ENCODE data around the gene CEP70. TPM values are rescaled to one million over a fixed set of nuclear protein-coding genes. Genes with fewer than 3 reads are reported as not detected.

The CEP70 gene
- polyA plus RNA-seq, 2 of the 4 experiments (the other 2 are of a cell fraction): 16.5 to 17.1 TPM

DNA sequence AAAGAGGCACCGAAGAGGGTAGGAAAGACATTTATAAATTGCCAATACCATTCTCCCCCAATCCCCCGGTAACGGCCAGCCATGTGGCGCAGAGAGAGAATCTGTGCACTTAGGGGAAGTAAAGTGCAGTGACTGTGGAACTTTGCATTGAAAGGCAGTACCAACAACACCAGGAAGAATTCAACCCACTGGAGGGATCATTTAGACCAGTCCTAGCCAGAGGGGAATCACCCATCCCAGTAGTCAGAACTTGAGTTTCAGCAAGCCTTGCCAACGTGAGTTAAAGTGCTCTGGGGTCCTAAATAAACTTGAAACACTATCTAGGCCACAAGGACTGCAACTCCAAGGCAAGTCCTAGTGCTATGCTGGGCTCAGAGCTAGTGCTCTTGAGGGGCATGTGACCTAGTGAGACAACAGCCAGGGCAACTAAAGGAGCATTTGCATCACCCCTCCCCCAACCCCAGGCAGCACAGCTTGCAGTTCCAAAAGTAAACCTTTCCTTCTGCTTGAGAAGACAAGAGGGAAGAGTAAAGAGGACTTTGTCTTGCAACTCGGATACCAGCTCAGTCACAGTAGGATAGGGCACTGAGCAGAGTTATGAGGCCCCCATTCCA is 15.0 kb downstream of the CEP70 start (continued):
- TF ChIP-seq, protein P1, sequence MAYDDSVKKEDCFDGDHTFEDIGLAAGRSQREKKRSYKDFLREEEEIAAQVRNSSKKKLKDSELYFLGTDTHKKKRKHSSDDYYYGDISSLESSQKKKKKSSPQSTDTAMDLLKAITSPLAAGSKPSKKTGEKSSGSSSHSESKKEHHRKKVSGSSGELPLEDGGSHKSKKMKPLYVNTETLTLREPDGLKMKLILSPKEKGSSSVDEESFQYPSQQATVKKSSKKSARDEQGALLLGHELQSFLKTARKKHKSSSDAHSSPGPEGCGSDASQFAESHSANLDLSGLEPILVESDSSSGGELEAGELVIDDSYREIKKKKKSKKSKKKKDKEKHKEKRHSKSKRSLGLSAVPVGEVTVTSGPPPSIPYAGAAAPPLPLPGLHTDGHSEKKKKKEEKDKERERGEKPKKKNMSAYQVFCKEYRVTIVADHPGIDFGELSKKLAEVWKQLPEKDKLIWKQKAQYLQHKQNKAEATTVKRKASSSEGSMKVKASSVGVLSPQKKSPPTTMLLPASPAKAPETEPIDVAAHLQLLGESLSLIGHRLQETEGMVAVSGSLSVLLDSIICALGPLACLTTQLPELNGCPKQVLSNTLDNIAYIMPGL (CRISPR knock-in tag; IDR thresholded peaks at IDR 0.05; ENCODE audit: borderline replicate concordance): no peak
- TF ChIP-seq CBX8 (IDR thresholded peaks at IDR 0.05): no peak
- no peak for TF ChIP-seq HOXB13 (CRISPR knock-in tag; IDR thresholded peaks at IDR 0.05; ENCODE audit: low read depth)
- TF ChIP-seq, protein P2, sequence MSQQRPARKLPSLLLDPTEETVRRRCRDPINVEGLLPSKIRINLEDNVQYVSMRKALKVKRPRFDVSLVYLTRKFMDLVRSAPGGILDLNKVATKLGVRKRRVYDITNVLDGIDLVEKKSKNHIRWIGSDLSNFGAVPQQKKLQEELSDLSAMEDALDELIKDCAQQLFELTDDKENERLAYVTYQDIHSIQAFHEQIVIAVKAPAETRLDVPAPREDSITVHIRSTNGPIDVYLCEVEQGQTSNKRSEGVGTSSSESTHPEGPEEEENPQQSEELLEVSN (IDR thresholded peaks at IDR 0.05; ENCODE audit: borderline replicate concordance, low read depth): no peak
- TF ChIP-seq RFX5 (IDR thresholded peaks at IDR 0.05): no peak
- no peak for TF ChIP-seq CHD4 (IDR thresholded peaks at IDR 0.05; ENCODE audit: borderline replicate concordance)

DNA sequence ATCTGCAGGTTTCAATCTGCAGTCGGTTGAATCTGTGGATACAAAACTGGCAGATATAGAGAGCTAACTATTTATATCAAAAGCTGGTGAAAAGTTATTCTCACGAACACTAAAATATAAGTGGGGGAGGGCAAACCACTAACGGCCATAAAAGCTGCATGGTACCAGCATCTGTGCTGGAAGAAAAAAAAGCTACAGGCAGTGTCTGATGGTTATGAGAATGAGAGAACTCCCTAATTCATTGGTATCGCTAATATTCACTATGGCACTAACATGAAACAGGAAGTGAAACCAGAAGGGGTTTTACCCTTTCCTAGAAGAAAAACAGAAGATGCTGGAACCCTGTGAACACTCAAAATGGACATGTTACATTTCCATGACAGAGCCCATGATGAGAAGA is 15.9 kb downstream of the CEP70 start:
- DNase-seq (ENCODE audit: low read depth in 1 of 2, low spot score in 1 of 2): no peak
- Histone ChIP-seq H3K4me2 (no peak overlapping the region), H3K9me3 (no peaks in the 10 kb centered on the region), H3K27ac (no peak overlapping the region), H3K4me3 (no peak overlapping the region), H3K4me1 (no peaks in the 10 kb centered on the region)
- no peak for TF ChIP-seq RNF2 (IDR thresholded peaks at IDR 0.05; ENCODE audit: borderline replicate concordance, low read depth)
- TF ChIP-seq, protein P3, sequence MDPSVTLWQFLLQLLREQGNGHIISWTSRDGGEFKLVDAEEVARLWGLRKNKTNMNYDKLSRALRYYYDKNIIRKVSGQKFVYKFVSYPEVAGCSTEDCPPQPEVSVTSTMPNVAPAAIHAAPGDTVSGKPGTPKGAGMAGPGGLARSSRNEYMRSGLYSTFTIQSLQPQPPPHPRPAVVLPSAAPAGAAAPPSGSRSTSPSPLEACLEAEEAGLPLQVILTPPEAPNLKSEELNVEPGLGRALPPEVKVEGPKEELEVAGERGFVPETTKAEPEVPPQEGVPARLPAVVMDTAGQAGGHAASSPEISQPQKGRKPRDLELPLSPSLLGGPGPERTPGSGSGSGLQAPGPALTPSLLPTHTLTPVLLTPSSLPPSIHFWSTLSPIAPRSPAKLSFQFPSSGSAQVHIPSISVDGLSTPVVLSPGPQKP (IDR thresholded peaks at IDR 0.05; ENCODE audit: low read depth, low read length): no peak
- no peak for TF ChIP-seq NR3C1 (IDR thresholded peaks at IDR 0.05)
- TF ChIP-seq JUN (IDR thresholded peaks at IDR 0.05): no peak
- no peak for TF ChIP-seq CBX2 (IDR thresholded peaks at IDR 0.05; ENCODE audit: borderline replicate concordance, low read depth)
- no peak for TF ChIP-seq KDM5A (IDR thresholded peaks at IDR 0.05)
- TF ChIP-seq, protein P4, sequence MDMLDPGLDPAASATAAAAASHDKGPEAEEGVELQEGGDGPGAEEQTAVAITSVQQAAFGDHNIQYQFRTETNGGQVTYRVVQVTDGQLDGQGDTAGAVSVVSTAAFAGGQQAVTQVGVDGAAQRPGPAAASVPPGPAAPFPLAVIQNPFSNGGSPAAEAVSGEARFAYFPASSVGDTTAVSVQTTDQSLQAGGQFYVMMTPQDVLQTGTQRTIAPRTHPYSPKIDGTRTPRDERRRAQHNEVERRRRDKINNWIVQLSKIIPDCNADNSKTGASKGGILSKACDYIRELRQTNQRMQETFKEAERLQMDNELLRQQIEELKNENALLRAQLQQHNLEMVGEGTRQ (IDR thresholded peaks at IDR 0.05): no peak
- TF ChIP-seq ZSCAN20 (CRISPR knock-in tag; IDR thresholded peaks at IDR 0.05): no peak
- WGBS (ENCODE audit: missing lambda C conversion rate): 89% methylated on average over 4 of the region's 4 CpGs
- POLR2A ChIA-PET: no interaction called here
- no peak for FAIRE-seq
- CTCF ChIA-PET: interaction anchor here (1.0 to 1.3 kb wide), 2 partner anchors 12 to 161 kb away, joined by 3 to 4 read pairs; no protein-coding TSS in a partner anchor
- no peak for ATAC-seq

DNA sequence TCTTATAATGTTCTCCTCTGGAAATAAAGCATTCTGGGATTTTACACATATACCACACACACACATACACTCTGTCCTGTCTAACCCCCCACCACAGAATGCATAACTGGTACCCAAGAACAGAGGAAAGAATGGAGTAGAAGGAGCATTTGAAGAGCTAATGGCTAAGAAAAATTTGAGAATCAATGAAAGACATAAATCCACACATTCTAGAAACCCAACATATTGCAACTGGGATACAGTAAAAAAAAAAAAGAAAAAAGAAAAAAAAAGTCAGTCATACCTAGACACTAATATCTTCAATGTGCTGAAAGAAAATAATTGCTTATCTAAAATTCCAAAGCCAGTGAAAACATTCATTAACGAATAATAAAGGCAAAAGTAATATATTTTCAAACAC is 20.9 kb downstream of the CEP70 start:
- H3K4me1 ChIP-seq: no peaks in the 10 kb centered on the region
- no peaks in the 10 kb centered on the region for H3K9me3 ChIP-seq
- FAIRE-seq: no peak
- no peak overlapping the region for H3K27ac ChIP-seq
- no peak for DNase-seq (ENCODE audit: low read depth in 1 of 2, low spot score in 1 of 2)
- H3K4me3 ChIP-seq: no peak overlapping the region
- ChIA-PET CTCF (no interaction called here), POLR2A (no interaction called here)
- no peak overlapping the region for H3K4me2 ChIP-seq
- TF ChIP-seq JUNB (IDR thresholded peaks at IDR 0.05) (no peak), GATA3 (IDR thresholded peaks at IDR 0.05; ENCODE audit: borderline replicate concordance) (no peak), ZSCAN20 (CRISPR knock-in tag; IDR thresholded peaks at IDR 0.05) (no peak), KDM1A (IDR thresholded peaks at IDR 0.05; ENCODE audit: low read depth) (no peak), RNF2 (IDR thresholded peaks at IDR 0.05; ENCODE audit: borderline replicate concordance, low read depth) (no peak), NPAS2 (CRISPR knock-in tag; IDR thresholded peaks at IDR 0.05; ENCODE audit: borderline replicate concordance) (no peak)
- no peak for ATAC-seq
- WGBS (ENCODE audit: missing lambda C conversion rate): 90% methylated on average over 1 of the region's 1 CpG
